Activated naive CD4-positive, alpha-beta T cell treated with anti-CD3 and anti-CD28 coated beads, Interleukin-2, amount 50 U/mL, for 72 hours (primary cell): ENCODE data around the gene SMIM10L1. TPM values are rescaled to one million over a fixed set of nuclear protein-coding genes. Genes with fewer than 3 reads are reported as not detected.
A peak's percentile ranks its signal among the peaks of the same experiment; 100 is the strongest.

ENCODE experiments used
- ATAC-seq, 2 donors: fragments of 150-1000 bp; cut with Tn5 transposase; 2 replicates each; pipeline ENCODE4 v1.10.0; 2021; ENCODE audit warnings: mild to moderate bottlenecking in 2 of 2, moderate library complexity in 2 of 2
- DNase-seq, 2 donors: peaks; one replicate each; pipeline ENCODE4 v3.0.0; 2021 to 2022; ENCODE audit warnings: low spot score in 2 of 2
- H3K27ac Mint-ChIP-seq, 2 donors: one replicate each; pipeline ENCODE4 v1.8.0; 2022; ENCODE audit warnings: mild to moderate bottlenecking in 2 of 2, mixed read lengths in 2 of 2
- H3K36me3 Mint-ChIP-seq, 2 donors: one replicate each; pipeline ENCODE4 v1.8.0; 2022; ENCODE audit warnings: mixed read lengths in 2 of 2
- H3K9me3 Mint-ChIP-seq, 2 donors: one replicate each; pipeline ENCODE4 v1.8.0; 2022; ENCODE audit warnings: mixed read lengths in 2 of 2
- total RNA-seq, 2 donors: library from RNA; stranded (reverse); gene quantifications; one replicate each; pipeline ENCODE4 v1.2.3, GENCODE V29; 2022

The SMIM10L1 gene
- total RNA-seq, 2 donors from 2014 or later = 5.4 to 7.0 TPM

GRCh38 chr12:11170810-11171144 is 217 bp upstream of the SMIM10L1 start:
- DNase-seq = no peak
- no peak for ATAC-seq
- H3K36me3 Mint-ChIP-seq = peaks cover 43 to 68% of the 10 kb centered on the region in 2 donors
- peak overlapping the region; percentile 93 to 99 for H3K27ac Mint-ChIP-seq
- H3K9me3 Mint-ChIP-seq = no peaks in the 10 kb centered on the region

GRCh38 chr12:11171969-11172675 is 1.1 kb downstream of the SMIM10L1 start:
- no peak for DNase-seq
- peak overlapping the region; percentile 98 to 99 for H3K27ac Mint-ChIP-seq
- H3K9me3 Mint-ChIP-seq = no peaks in the 10 kb centered on the region
- ATAC-seq = no peak
- H3K36me3 Mint-ChIP-seq = peaks cover 50 to 58% of the 10 kb centered on the region in 2 donors

GRCh38 chr12:11174022-11174421 is 3.0 kb downstream of the SMIM10L1 start:
- Mint-ChIP-seq H3K36me3 (peaks cover 41 to 42% of the 10 kb centered on the region in 2 donors), H3K27ac (no peak overlapping the region), H3K9me3 (no peaks in the 10 kb centered on the region)
- DNase-seq (no peak), ATAC-seq (no peak)

GRCh38 chr12:11178250-11178649 is 7.3 kb downstream of the SMIM10L1 start:
- no peak for ATAC-seq
- peaks cover 3 to 13% of the 10 kb centered on the region in 2 donors for H3K36me3 Mint-ChIP-seq
- H3K9me3 Mint-ChIP-seq = no peaks in the 10 kb centered on the region
- no peak for DNase-seq
- no peak overlapping the region for H3K27ac Mint-ChIP-seq

GRCh38 chr12:11182529-11182928 is 11.5 kb downstream of the SMIM10L1 start:
- no peak overlapping the region for H3K27ac Mint-ChIP-seq
- H3K9me3 Mint-ChIP-seq = no peaks in the 10 kb centered on the region

GRCh38 chr12:11183011-11183410 is 12.0 kb downstream of the SMIM10L1 start:
- Mint-ChIP-seq H3K9me3 (no peaks in the 10 kb centered on the region), H3K27ac (no peak overlapping the region), H3K36me3 (no peaks in the 10 kb centered on the region)
- DNase-seq (no peak), ATAC-seq (peak in 1 of 2 donors; percentile 90)

More at GRCh38 chr12:11182529-11182928, 11.5 kb downstream of the SMIM10L1 start:
- no peak for ATAC-seq
- H3K36me3 Mint-ChIP-seq = no peaks in the 10 kb centered on the region
- no peak for DNase-seq

GRCh38 chr12:11186837-11187236 is 15.8 kb downstream of the SMIM10L1 start, which contains the start of gene TAS2R42:
Gene TAS2R42, minus strand, starts transcription at chr12:11186937. Its CDS starts 0 bp downstream, at chr12:11186937.
- no peaks in the 10 kb centered on the region for H3K36me3 Mint-ChIP-seq
- H3K9me3 Mint-ChIP-seq = no peaks in the 10 kb centered on the region
- no peak within 1 kb of the TSS for H3K27ac Mint-ChIP-seq
- ATAC-seq = no peak
- no peak for DNase-seq

GRCh38 chr12:11202811-11203210 is 31.8 kb downstream of the SMIM10L1 start:
- Mint-ChIP-seq H3K27ac (no peak overlapping the region), H3K36me3 (peaks cover 4% of the 10 kb centered on the region in 2 donors), H3K9me3 (peaks cover 0 to 3% of the 10 kb centered on the region in 2 donors)
- DNase-seq = no peak
- no peak for ATAC-seq

GRCh38 chr12:11204173-11204572 is 33.2 kb downstream of the SMIM10L1 start:
- DNase-seq = no peak
- ATAC-seq = no peak
- Mint-ChIP-seq H3K9me3 (peaks cover 0 to 3% of the 10 kb centered on the region in 2 donors), H3K36me3 (peaks cover 4% of the 10 kb centered on the region in 2 donors), H3K27ac (peak overlapping the region in 1 of 2 donors; percentile 10)

- ATAC-seq (no peak), DNase-seq (no peak)
- peaks cover 4 to 5% of the 10 kb centered on the region in 2 donors for H3K36me3 Mint-ChIP-seq
- H3K9me3 Mint-ChIP-seq = peaks cover 3% of the 10 kb centered on the region in 2 donors
- no peak overlapping the region for H3K27ac Mint-ChIP-seq
Observed at GRCh38 chr12:11209113-11209512, 38.1 kb downstream of the SMIM10L1 start.

Other genes starting within 250 kb of the SMIM10L1 start
- not detected for gene PRH2, start 242.0 kb upstream of the SMIM10L1 start, total RNA-seq
- 1 to 10 TPM; 1.0 to 3.0 TPM for gene TAS2R14, start 231.9 kb upstream of the SMIM10L1 start, total RNA-seq
- gene TAS2R50, start 184.3 kb upstream of the SMIM10L1 start, total RNA-seq = 1 to 10 TPM in 1 of 2 donors, under 1 TPM in 1; 0.55 to 1.3 TPM
- 1 to 10 TPM; 1.5 to 3.7 TPM for gene TAS2R20, start 172.9 kb upstream of the SMIM10L1 start, total RNA-seq
- 1 to 10 TPM; 3.2 to 4.7 TPM for gene TAS2R19, start 148.6 kb upstream of the SMIM10L1 start, total RNA-seq
- gene TAS2R31, start 139.8 kb upstream of the SMIM10L1 start, total RNA-seq = 1 to 10 TPM; 4.3 to 4.4 TPM
- 1 to 10 TPM; 1.5 to 2.4 TPM for gene TAS2R46, start 108.9 kb upstream of the SMIM10L1 start, total RNA-seq
- 1 to 10 TPM in 1 of 2 donors, under 1 TPM in 1; 0.30 to 2.7 TPM for gene TAS2R43, start 78.9 kb upstream of the SMIM10L1 start, total RNA-seq
- 1 to 10 TPM; 2.9 to 3.9 TPM for gene TAS2R30, start 36.5 kb upstream of the SMIM10L1 start, total RNA-seq
- gene TAS2R42, start 15.7 kb downstream of the SMIM10L1 start, total RNA-seq = not detected
- not detected for gene PRB3, start 98.5 kb downstream of the SMIM10L1 start, total RNA-seq
- gene PRB4, start 139.2 kb downstream of the SMIM10L1 start, total RNA-seq = not detected
- not detected for gene PRB2, start 224.4 kb downstream of the SMIM10L1 start, total RNA-seq